ELR (cell line): ENCODE data around the gene ZDHHC11.
"Not testable (repeated sequence)": the region's sequence is repeated elsewhere in the genome, so short reads cannot be mapped to it uniquely, and the experiment has no call there.

Experiments
- DNase-seq: peaks from one replicate; pipeline ENCODE4 v3.0.0-alpha.2; 2015; ENCODE audit warnings: low read depth

ZDHHC11 gene

GRCh38 chr5:880816-881550 lies 30.2 kb upstream of the ZDHHC11 start:
- no peak for DNase-seq

DNA sequence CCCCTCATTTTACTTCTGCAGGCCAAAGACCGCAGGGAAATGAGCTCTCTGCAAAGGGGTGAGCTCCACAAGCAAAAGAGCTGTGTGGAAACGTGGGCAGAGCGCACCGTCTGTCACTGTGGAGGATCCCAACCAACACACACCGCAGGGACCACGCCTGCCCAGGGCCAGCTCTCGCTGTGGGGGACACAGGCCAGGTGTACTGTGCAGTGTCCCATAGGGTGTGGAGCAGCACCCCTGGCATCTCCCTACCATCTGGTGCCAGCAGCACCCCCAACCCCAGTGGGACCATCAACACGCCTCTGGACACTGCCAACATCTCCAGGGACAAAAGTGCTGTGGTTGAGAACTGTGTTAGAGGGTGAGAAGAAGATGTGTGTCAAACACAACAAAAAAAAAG lies 27.9 kb upstream of the ZDHHC11 start:
- DNase-seq, result not testable (repeated sequence)

DNA sequence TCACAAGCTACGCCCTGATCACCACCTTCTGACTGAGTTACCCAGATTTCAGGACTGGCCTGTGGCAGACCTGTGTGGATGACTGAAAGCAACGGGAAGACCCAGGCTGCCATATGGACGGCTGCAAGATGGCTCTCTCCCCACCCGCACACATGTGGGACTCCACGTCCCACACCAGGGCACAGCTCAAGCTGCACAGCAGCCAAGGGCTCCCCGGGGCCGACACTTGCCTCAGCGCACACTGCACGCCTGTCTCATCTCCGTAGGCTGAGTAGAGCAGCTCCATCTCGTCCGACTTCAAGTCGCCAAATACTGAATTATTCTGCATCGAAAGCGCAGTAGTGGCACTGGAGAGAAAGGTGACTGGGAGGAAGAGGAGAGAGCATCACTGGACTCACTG lies 27.3 kb upstream of the ZDHHC11 start:
- DNase-seq, result no peak

DNA sequence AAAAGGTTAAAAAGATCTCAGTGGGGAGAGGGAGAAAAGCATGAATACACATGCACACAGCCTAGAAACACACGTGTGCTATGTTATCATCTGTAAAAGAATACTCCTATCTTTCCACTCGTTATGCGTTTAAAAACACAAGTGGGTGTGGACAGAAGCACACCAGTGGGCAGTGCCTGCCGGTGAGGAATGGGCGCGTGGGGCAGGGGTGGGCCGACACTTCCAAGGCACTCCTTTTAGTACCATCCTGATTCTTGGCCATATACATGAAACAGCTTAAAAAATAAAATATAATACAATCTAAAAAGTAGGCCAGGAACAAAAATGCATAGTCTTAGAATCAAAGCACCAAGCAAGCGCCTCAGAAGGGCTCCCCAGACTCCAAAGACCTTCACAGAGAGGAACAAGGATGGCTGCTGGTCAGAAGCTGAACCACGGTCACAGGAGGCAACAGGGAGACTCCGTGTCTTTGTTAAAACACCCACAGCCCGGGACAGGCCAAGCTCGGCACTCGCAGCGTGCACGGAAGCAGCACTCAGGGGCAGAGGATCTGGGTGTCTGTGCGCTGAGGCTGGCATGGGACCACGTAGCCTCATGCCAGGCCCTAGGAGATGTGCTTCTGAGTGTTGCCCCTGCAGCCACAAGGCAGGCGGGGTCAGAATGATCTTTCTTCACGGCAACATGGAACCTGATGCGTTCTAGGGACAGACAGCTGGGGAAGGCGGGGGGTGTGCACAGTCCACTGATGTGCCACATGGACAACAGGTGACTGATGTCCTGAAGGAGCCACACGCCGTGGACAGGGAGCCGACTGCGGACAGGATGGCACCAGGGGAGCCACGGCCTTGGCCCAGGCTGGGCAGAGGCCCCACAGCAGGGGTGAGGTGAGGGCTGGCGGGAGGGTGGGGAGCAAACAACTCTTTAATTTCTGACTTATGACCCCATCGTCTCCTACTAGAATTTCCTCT lies 25.9 kb upstream of the ZDHHC11 start:
- DNase-seq, result no peak

DNA sequence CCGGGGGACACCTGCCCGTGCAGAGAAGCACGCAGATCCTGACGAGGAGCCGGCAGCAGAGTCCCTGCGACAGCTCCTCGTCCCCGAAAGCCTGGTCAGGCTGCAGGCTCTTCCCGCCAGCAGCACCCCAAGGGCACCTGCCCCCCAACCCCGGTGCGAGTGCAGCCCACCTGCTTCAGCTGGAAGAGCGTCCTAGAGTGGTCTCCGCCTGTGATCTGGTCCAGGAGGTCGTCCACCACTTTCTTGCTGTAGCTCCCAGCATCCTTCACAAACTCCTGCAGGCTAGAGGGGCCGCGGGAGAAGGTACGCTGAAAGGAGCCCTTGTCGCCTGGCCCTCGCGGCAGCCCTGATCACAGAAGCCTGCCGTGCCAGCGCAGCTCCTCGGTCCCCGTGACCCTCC lies 25.1 kb upstream of the ZDHHC11 start:
- no peak for DNase-seq

- DNase-seq, result no peak
Observed at GRCh38 chr5:873328-873727, 22.5 kb upstream of the ZDHHC11 start.

DNA sequence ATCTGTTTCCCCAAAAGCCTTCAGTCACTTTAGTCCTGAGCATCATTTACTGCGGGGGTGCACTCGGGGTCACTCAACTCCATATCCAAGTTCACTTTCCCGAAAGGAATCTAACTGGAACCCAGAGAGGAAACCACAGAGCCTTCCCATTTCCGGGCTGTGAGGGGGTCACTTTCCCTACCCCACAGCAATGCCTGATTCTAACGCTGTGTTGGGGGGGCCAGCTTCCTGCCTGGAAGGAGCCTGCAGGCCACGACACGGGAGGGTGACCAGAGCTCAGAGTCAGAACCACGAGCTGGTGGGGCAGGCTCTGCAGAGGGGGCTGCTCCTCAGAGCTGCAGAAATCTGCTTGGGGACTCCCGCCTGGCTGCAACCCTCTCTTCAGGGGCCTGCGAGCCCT lies 21.5 kb upstream of the ZDHHC11 start:
- no peak for DNase-seq

GRCh38 chr5:871596-872298 lies 21.0 kb upstream of the ZDHHC11 start:
- DNase-seq, result no peak

GRCh38 chr5:870956-871355 lies 20.2 kb upstream of the ZDHHC11 start:
- DNase-seq, result no peak

- no peak for DNase-seq
Observed at GRCh38 chr5:868428-869135, 17.8 kb upstream of the ZDHHC11 start.

DNA sequence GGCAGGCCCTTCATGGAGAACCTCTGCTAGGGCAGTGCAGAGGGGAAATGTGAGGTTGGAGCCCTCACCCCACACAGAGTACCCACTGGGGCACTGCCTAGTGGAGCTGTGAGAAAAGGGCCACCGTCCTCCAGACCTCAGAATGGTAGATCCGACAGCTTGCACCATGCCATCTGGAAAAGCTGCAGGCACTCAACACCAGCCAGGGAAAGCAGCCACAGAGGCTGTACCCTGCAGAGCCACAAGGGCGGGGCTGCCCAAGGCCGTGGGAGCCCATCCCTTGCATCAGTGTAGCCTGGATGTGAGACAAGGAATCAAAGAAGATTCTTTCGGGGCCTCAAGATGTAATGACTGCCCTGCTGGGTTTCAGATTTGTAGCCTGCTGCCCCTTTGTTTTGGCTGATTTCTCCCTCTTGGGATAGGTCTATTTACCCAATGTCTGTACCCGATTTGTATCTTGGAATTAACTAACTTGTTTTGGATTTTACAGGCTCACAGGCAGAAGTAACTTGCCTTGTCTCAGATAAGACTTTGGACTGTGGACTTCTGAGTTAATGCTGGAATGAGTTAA lies 16.6 kb upstream of the ZDHHC11 start:
- DNase-seq, result no peak

GRCh38 chr5:865771-866170 lies 15.0 kb upstream of the ZDHHC11 start:
- no peak for DNase-seq

GRCh38 chr5:865168-865521 lies 14.4 kb upstream of the ZDHHC11 start:
- no peak for DNase-seq

DNA sequence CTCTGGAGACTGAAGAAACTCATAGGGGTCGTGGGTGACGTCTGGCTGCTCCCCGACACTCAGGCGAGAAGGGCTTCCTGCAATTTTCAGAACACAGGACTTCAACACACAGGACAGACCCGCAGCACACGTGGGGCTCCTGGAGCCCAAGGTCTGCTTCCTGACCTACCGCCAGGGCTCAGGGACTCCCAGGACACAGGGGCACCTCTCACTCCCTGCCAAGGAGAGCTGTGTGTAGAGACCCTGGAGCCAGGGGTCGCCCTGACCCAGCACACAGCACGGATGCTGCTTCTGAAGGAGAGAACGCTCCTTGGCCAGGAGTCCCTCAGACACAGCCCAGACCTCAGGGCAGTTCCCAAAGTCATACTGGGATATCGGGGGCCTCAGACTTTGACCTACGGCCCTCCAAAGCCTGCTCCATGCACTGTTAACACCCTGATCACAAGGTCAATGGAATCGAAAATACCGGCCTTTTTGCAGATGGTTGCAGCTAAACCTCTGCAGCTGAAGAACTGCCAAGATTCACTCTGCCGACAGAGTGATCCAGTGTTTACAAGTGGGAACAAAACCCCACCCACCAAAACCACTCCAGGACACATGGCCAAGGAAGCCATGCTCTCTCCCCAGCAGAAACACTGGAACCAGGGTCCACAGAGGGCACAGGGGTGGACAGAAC lies 13.8 kb upstream of the ZDHHC11 start:
- no peak for DNase-seq

DNA sequence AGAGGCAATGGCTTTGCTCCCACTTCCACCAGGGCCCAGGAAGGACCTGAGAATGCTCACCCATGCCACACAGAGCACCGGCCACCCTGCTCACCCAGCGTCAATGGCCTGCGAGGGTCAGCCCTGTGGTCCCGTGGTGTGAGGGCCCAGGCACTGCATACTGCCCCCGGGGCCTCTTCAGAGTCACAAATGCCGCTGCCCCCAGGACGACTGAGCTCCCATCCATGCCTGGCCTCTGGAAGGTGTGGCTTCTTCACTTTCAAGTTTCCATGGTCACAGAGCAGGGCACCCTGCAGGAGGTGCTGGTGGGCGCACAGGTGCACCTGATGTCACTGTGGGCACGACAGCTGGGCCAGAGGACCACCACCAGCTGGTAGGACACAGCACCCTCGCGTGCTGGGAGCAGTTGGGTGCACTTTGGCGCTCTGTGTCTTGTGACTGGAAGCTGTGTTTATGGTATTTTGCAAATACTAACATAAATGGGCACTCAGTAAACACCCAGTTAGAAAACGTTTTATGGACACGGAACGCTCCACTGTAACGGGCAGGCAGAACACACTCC lies 12.5 kb upstream of the ZDHHC11 start:
- DNase-seq, result no peak

GRCh38 chr5:862367-863243 lies 11.8 kb upstream of the ZDHHC11 start:
- DNase-seq, result peak; percentile 66

- DNase-seq, result no peak
Observed at GRCh38 chr5:861442-862366, 10.9 kb upstream of the ZDHHC11 start.

DNA sequence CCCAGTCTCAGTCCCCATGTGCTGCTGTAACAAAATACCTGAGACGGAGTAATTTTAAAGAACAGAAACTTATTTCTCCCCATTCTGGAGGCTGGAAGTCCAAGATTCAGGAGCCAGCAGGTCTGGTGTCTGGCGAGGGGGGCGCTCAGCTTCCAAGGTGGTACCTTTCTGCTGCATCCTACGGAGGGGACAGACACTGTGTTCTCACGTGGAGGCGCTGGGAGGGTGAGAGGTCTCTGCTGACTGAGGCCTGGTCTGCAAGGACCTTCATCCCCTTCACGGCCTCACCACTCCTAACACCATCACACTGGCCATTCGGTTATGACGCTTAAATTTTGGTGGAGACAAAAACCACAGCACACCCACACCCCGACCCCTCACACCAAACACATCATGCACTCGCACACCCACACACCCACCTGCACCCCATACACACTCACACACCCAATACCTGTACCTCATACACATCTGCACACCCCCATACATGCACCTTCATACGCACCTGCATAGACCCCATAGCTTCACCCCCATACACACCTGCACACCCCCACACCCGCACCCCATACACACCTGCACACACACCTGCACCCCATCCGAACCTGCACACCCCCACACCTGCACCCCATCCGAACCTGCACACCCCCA lies 9.8 kb upstream of the ZDHHC11 start:
- no peak for DNase-seq
